KMS-11 (cell line): ENCODE data around the gene CCDC88B.
"Not testable (repeated sequence)": the region's sequence is repeated elsewhere in the genome, so short reads cannot be mapped to it uniquely, and the experiment has no call there.

Experiments
- H2AFZ ChIP-seq: fragments of 200-600 bp; sonication (generic); 2 replicates; pipeline ENCODE4 v1.6.1; 2016; ENCODE audit warnings: antibody characterized with exemption, mixed run types, low read depth
- H3K27ac ChIP-seq: fragments of 200-600 bp; sonication (generic); 2 replicates; pipeline ENCODE4 v1.6.1; 2016; ENCODE audit warnings: mild to moderate bottlenecking, mixed run types
- H3K27me3 ChIP-seq: fragments of 200-600 bp; sonication (generic); 2 replicates; pipeline ENCODE4 v1.6.1; 2017; ENCODE audit warnings: mild to moderate bottlenecking, low read depth, mixed run types, moderate library complexity; ENCODE audit not compliant: insufficient read depth
- H3K36me3 ChIP-seq: fragments of 200-600 bp; sonication (generic); 2 replicates; pipeline ENCODE4 v1.6.1; 2017; ENCODE audit warnings: mild to moderate bottlenecking, mixed run types; ENCODE audit not compliant: insufficient read depth
- H3K4me1 ChIP-seq: fragments of 200-600 bp; sonication (generic); 2 replicates; pipeline ENCODE4 v1.6.1; 2016; ENCODE audit warnings: mild to moderate bottlenecking, low read depth, mixed run types; ENCODE audit not compliant: poor library complexity, severe bottlenecking
- H3K4me2 ChIP-seq: fragments of 200-600 bp; sonication (generic); 2 replicates; pipeline ENCODE4 v1.7.0; 2016; ENCODE audit warnings: mild to moderate bottlenecking, mixed run types
- H3K4me3 ChIP-seq: fragments of 200-600 bp; sonication (generic); IDR thresholded peaks from 2 replicates; pipeline ENCODE4 v1.6.1; 2017; ENCODE audit warnings: low read depth, low read length, mixed read lengths; ENCODE audit not compliant: insufficient read depth
- H3K79me2 ChIP-seq: fragments of 200-600 bp; sonication (generic); 2 replicates; pipeline ENCODE4 v1.6.1; 2016; ENCODE audit warnings: low read depth, mixed run types; ENCODE audit not compliant: insufficient read depth
- H3K9ac ChIP-seq: fragments of 200-600 bp; sonication (generic); 2 replicates; pipeline ENCODE4 v1.6.1; 2016; ENCODE audit warnings: mild to moderate bottlenecking, mixed run types
- H4K20me1 ChIP-seq: fragments of 200-600 bp; sonication (generic); 2 replicates; pipeline ENCODE4 v1.6.1; 2016; ENCODE audit warnings: mild to moderate bottlenecking, mixed run types; ENCODE audit not compliant: insufficient read depth
- TF ChIP-seq, protein P1 (sequence below): fragments of 200-600 bp; sonication (generic); conservative IDR thresholded peaks from 2 replicates; pipeline ENCODE4 v1.6.1; 2017; ENCODE audit warnings: low read depth, mild to moderate bottlenecking, antibody characterized with exemption, low read length, moderate library complexity, mixed read lengths

Gene CCDC88B

DNA sequence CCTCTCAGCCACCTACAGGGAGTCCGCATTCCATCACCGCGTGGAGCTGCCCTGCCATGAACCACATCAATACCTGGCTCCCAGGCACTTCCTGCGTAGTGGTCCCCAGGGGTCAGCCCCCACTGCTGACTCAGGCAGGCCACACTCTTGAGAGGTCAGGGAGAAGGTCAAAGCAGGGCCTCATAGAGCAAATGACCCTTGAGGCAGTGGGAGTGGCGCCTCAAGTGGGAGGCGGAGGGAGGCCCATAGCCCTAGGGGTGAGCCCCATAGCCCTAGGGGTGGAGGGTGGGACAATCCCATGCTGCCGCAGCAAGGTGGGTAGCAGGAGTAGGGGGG, 17.1 kb upstream of the CCDC88B start:
- no peak overlapping the region for H3K9ac ChIP-seq

DNA sequence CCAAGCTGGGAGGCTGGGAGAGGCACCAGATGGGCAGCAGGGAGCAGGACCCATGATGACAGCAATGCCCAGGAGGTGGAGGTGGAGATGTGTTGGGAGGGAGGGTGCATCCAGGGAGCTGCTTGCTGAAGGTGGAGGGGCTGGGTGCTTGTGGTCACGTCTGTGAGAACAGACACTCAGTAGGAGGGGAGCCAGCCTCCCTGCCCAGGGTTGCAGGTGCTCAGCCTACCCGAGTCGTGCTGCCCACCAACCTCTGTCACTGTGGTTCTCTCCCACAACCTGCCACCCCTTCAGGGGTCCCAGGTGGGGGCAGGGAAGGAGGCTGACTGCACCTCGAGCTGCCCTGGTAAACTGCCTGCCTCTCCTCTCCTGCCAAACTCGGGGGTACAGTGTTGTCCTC, 16.6 kb upstream of the CCDC88B start:
- Histone ChIP-seq H3K4me3 (no peak overlapping the region), H3K79me2 (no peaks in the 10 kb centered on the region), H3K4me1 (peaks cover 10% of the 10 kb centered on the region), H3K9ac (no peak overlapping the region), H2AFZ (no peak overlapping the region), H3K4me2 (no peak overlapping the region), H3K27me3 (no peaks in the 10 kb centered on the region), H3K36me3 (no peaks in the 10 kb centered on the region), H4K20me1 (no peaks in the 10 kb centered on the region), H3K27ac (no peak overlapping the region)
- TF ChIP-seq, protein P1, sequence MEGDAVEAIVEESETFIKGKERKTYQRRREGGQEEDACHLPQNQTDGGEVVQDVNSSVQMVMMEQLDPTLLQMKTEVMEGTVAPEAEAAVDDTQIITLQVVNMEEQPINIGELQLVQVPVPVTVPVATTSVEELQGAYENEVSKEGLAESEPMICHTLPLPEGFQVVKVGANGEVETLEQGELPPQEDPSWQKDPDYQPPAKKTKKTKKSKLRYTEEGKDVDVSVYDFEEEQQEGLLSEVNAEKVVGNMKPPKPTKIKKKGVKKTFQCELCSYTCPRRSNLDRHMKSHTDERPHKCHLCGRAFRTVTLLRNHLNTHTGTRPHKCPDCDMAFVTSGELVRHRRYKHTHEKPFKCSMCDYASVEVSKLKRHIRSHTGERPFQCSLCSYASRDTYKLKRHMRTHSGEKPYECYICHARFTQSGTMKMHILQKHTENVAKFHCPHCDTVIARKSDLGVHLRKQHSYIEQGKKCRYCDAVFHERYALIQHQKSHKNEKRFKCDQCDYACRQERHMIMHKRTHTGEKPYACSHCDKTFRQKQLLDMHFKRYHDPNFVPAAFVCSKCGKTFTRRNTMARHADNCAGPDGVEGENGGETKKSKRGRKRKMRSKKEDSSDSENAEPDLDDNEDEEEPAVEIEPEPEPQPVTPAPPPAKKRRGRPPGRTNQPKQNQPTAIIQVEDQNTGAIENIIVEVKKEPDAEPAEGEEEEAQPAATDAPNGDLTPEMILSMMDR = no peak

More for the DNA sequence above, 17.1 kb upstream of the CCDC88B start:
- H3K4me3 ChIP-seq = no peak overlapping the region
- no peaks in the 10 kb centered on the region for H4K20me1 ChIP-seq
- H3K79me2 ChIP-seq = no peaks in the 10 kb centered on the region
- TF ChIP-seq, protein P1 = no peak
- H3K27ac ChIP-seq = no peak overlapping the region
- H3K4me2 ChIP-seq = no peak overlapping the region
- H3K4me1 ChIP-seq = peaks cover 10% of the 10 kb centered on the region
- H3K36me3 ChIP-seq = no peaks in the 10 kb centered on the region
- no peaks in the 10 kb centered on the region for H3K27me3 ChIP-seq
- H2AFZ ChIP-seq = no peak overlapping the region

DNA sequence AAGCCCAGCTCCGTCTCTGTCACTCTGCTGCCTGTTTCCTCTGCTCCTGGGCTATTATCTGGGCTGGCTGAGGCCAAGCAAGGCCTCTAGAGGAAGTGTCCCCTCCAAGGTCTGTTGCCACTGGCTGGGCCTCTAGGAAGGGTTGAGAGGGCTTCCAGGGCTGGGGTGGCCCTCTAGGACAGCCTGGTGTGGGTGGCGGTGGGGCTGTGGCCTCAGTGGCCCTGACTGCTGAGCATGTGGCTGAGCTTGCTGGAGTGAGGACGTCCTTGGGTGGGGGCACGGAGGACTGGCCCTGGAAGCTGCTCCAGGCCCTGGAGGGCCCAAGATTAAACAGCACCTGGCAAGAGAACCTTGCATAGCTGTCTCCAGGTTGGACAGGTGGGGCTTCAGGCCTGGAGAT, 16.0 kb upstream of the CCDC88B start:
- not testable (repeated sequence) for H3K4me2 ChIP-seq, H3K79me2 ChIP-seq, H3K27ac ChIP-seq, H3K36me3 ChIP-seq, H3K27me3 ChIP-seq, H2AFZ ChIP-seq, H3K4me1 ChIP-seq, H4K20me1 ChIP-seq, H3K9ac ChIP-seq, H3K4me3 ChIP-seq

DNA sequence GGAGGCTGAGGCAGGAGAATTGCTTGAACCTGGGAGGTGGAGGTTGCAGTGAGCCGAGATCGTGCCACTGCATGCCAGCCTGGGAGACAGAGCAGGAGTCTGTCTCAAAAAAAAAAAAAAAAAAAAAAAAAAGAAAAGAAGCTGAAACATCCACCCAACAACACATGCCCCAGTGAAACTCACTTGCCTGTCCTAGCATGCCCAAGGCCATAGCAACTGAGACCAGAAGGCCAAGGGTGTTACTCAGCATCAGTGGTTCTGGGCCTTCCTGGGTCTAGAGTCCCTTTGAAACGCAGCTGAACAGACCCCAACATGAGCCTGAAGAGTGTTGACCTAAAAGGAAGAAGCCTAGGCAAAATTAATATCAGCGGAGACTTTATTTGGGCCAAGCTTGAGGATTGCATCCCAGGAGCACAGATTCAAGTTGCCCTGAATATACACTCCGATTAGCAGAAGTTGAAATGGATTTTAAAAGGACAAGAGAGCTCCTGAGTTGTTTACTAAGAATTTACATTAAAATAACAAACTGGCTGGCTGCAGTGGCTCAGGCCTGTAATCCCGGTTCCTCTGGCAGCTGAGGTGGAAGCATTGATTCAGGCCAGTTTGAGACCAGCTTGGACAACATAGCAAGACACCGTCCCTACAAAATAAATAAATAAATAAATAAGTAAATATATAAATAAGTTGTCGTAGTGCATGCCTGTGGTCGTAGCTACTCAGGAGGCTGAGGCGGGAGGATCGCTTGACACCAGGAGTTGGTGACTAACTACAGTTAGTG, 15.1 kb upstream of the CCDC88B start:
- TF ChIP-seq, protein P1 = no peak
- no peaks in the 10 kb centered on the region for H3K79me2 ChIP-seq
- H3K27ac ChIP-seq = no peak overlapping the region
- no peaks in the 10 kb centered on the region for H4K20me1 ChIP-seq
- H3K4me1 ChIP-seq = peaks cover 3% of the 10 kb centered on the region
- H3K4me2 ChIP-seq = no peak overlapping the region
- H3K36me3 ChIP-seq = no peaks in the 10 kb centered on the region
- no peaks in the 10 kb centered on the region for H3K27me3 ChIP-seq
- no peak overlapping the region for H3K4me3 ChIP-seq
- H2AFZ ChIP-seq = no peak overlapping the region
- no peak overlapping the region for H3K9ac ChIP-seq

DNA sequence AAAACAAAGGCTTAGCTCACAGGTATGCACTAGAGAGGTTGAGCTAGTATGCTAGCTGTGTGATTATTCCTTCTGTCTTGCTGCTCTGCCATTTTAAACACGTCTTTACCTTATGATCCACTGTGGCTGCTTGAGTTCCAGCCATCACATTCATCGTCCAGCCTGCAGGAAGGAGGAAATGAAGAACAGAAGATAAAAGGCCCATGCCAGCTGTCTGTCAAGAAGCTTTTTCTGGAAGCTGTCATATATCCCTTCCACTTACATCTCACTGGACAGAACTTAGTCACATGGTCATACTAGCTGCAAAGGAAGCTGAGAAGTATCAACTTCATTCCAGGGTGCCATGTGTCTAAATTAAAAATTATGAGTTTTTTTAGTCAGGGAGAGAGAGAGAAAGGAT, 12.6 kb upstream of the CCDC88B start:
- Histone ChIP-seq H2AFZ (no peak overlapping the region), H3K9ac (no peak overlapping the region), H3K4me2 (no peak overlapping the region), H3K4me3 (no peak overlapping the region), H3K27me3 (no peaks in the 10 kb centered on the region), H3K79me2 (no peaks in the 10 kb centered on the region), H4K20me1 (no peaks in the 10 kb centered on the region), H3K36me3 (no peaks in the 10 kb centered on the region), H3K4me1 (peaks cover 12% of the 10 kb centered on the region), H3K27ac (no peak overlapping the region)
- TF ChIP-seq, protein P1 = no peak
